Mesenchymal stem cell (in vitro differentiated cells and primary cell): ENCODE measurements around the gene RREB1.

Experiments
- DNase-seq: peaks from one replicate; pipeline ENCODE4 v3.0.0-alpha.2; 2013
- H2AFZ ChIP-seq: one replicate; pipeline ENCODE4 v1.6.1; 2013; ENCODE audit warnings: low read depth, mild to moderate bottlenecking, control low read depth, inconsistent platforms, low read length, moderate library complexity
- H2AK5ac ChIP-seq: 2 replicates; pipeline ENCODE4 v1.6.1; 2013; ENCODE audit warnings: low read length, moderate library complexity, mild to moderate bottlenecking, inconsistent platforms; ENCODE audit not compliant: severe bottlenecking
- H2BK120ac ChIP-seq: one replicate; pipeline ENCODE4 v1.6.1; 2013; ENCODE audit warnings: low read depth, mild to moderate bottlenecking, inconsistent platforms, low read length, moderate library complexity
- H2BK12ac ChIP-seq, 2 experiments: one replicate each; pipeline ENCODE4 v1.6.1; 2013; ENCODE audit warnings: inconsistent platforms in 2 of 2, low read length in 2 of 2, mild to moderate bottlenecking in 2 of 2, moderate library complexity in 2 of 2, control low read depth in 1 of 2
- H2BK15ac ChIP-seq: one replicate; pipeline ENCODE4 v1.6.1; 2013; ENCODE audit warnings: mild to moderate bottlenecking, low read depth, inconsistent platforms; ENCODE audit not compliant: poor library complexity, severe bottlenecking
- H2BK5ac ChIP-seq: 2 replicates; pipeline ENCODE4 v1.6.1; 2013; ENCODE audit warnings: low read depth, mild to moderate bottlenecking, low read length, control low read depth, inconsistent platforms; ENCODE audit not compliant: poor library complexity, severe bottlenecking
- H3K14ac ChIP-seq, 2 experiments: one replicate each; pipeline ENCODE4 v1.6.1; 2013; ENCODE audit warnings: inconsistent platforms in 2 of 2, low read length in 2 of 2, control low read depth in 1 of 2, mild to moderate bottlenecking in 1 of 2, moderate library complexity in 1 of 2
- H3K18ac ChIP-seq, 2 experiments: one replicate each; pipeline ENCODE4 v1.6.1; 2013; ENCODE audit warnings: inconsistent platforms in 2 of 2, low read length in 2 of 2, control low read depth in 1 of 2, low read depth in 1 of 2, mild to moderate bottlenecking in 1 of 2
- H3K23ac ChIP-seq, 2 experiments: one replicate each; pipeline ENCODE4 v1.6.1; 2013; ENCODE audit warnings: inconsistent platforms in 2 of 2, low read length in 2 of 2, mild to moderate bottlenecking in 2 of 2, moderate library complexity in 2 of 2, control low read depth in 1 of 2
- H3K27ac ChIP-seq: 2 replicates; pipeline ENCODE4 v1.5.1; 2013; ENCODE audit warnings: mild to moderate bottlenecking, moderate library complexity, low read length, control low read depth, inconsistent platforms; ENCODE audit not compliant: poor library complexity, severe bottlenecking
- H3K27me3 ChIP-seq, 2 experiments: 2 replicates each; pipeline versions ENCODE4 v1.6.1 to v1.7.0; 2013; ENCODE audit warnings: low read length in 2 of 2, mild to moderate bottlenecking in 2 of 2, moderate library complexity in 2 of 2, control low read depth in 1 of 2, inconsistent platforms in 1 of 2; ENCODE audit not compliant: control insufficient read depth in 1 of 2, insufficient read depth in 1 of 2
- H3K36me3 ChIP-seq, 2 experiments: 2 replicates each; pipeline versions ENCODE4 v1.6.1 to v1.7.0; 2013; ENCODE audit warnings: low read length in 2 of 2, control low read depth in 1 of 2, inconsistent platforms in 1 of 2, low read depth in 1 of 2, mild to moderate bottlenecking in 1 of 2; ENCODE audit not compliant: insufficient read depth in 2 of 2, control insufficient read depth in 1 of 2
- H3K4ac ChIP-seq, 2 experiments: one replicate each; pipeline ENCODE4 v1.6.1; 2013; ENCODE audit warnings: inconsistent platforms in 2 of 2, low read length in 2 of 2, mild to moderate bottlenecking in 2 of 2, moderate library complexity in 2 of 2, control low read depth in 1 of 2, low read depth in 1 of 2
- H3K4me1 ChIP-seq: 2 replicates; pipeline ENCODE4 v1.6.1; 2013; ENCODE audit warnings: low read depth, low read length, control low read depth; ENCODE audit not compliant: control insufficient read depth, insufficient read depth
- H3K4me2 ChIP-seq: 2 replicates; pipeline ENCODE4 v1.6.1; 2013; ENCODE audit warnings: low read length, mild to moderate bottlenecking, inconsistent platforms; ENCODE audit not compliant: poor library complexity, severe bottlenecking
- H3K4me3 ChIP-seq, 2 experiments: 2 replicates each; pipeline versions ENCODE4 v1.5.1 to v1.7.0; 2013; ENCODE audit warnings: low read length in 2 of 2, mild to moderate bottlenecking in 2 of 2, control low read depth in 1 of 2, low read depth in 1 of 2; ENCODE audit not compliant: insufficient read depth in 1 of 2
- H3K79me1 ChIP-seq: replicated peaks from 2 replicates; pipeline ENCODE4 v1.6.1; 2013; ENCODE audit warnings: mild to moderate bottlenecking, control low read depth, low read length, inconsistent platforms; ENCODE audit not compliant: poor library complexity, severe bottlenecking
- H3K9ac ChIP-seq: 2 replicates; pipeline ENCODE4 v1.7.0; 2013; ENCODE audit warnings: mild to moderate bottlenecking, low read length, moderate library complexity
- H3K9me3 ChIP-seq: 2 replicates; pipeline ENCODE4 v1.7.0; 2013; ENCODE audit warnings: mild to moderate bottlenecking, low read length; ENCODE audit not compliant: control insufficient read depth
- H4K8ac ChIP-seq: one replicate; pipeline ENCODE4 v1.6.1; 2013; ENCODE audit warnings: inconsistent platforms, mild to moderate bottlenecking, low read length, moderate library complexity
- H4K91ac ChIP-seq: one replicate; pipeline ENCODE4 v1.6.1; 2013; ENCODE audit warnings: mild to moderate bottlenecking, low read length, inconsistent platforms
- WGBS: methylation state at CpG from one replicate; pipeline ENCODE4 v1.1.7; 2013; ENCODE audit warnings: mixed read lengths; 5-methylcytosine and 5-hydroxymethylcytosine counted together

Gene RREB1

GRCh38 chr6:7239590-7239948 lies 131.8 kb downstream of the RREB1 start:
- Histone ChIP-seq H2BK15ac (no peak overlapping the region), H2BK5ac (no peak overlapping the region), H3K36me3 (peaks cover 28 to 58% of the 10 kb centered on the region in 2 experiments), H3K27ac (no peak overlapping the region), H4K8ac (no peak overlapping the region), H3K4me1 (peaks cover 17% of the 10 kb centered on the region), H2BK120ac (no peak overlapping the region), H2BK12ac (no peak overlapping the region), H3K9me3 (no peaks in the 10 kb centered on the region), H3K18ac (no peak overlapping the region), H3K4me2 (no peak overlapping the region), H3K9ac (peak overlapping the region; percentile 14), H3K79me1 (peaks cover 34% of the 10 kb centered on the region), H2AFZ (no peak overlapping the region), H3K23ac (no peak overlapping the region), H3K4ac (no peak overlapping the region), H3K4me3 (no peak overlapping the region), H2AK5ac (no peak overlapping the region), H3K27me3 (no peaks in the 10 kb centered on the region), H3K14ac (no peak overlapping the region), H4K91ac (no peak overlapping the region)
- 91% methylated on average over 5 of the region's 5 CpGs for WGBS
- no peak for DNase-seq

- Histone ChIP-seq H3K27ac (no peak overlapping the region), H3K36me3 (peaks cover 23 to 56% of the 10 kb centered on the region in 2 experiments), H3K18ac (no peak overlapping the region), H3K79me1 (peaks cover 29% of the 10 kb centered on the region), H3K4me3 (no peak overlapping the region), H3K4me2 (no peak overlapping the region), H2AFZ (no peak overlapping the region), H3K23ac (peak overlapping the region in 1 of 2 experiments; percentile 5), H3K9me3 (no peaks in the 10 kb centered on the region), H2BK120ac (no peak overlapping the region), H3K4ac (no peak overlapping the region), H2BK5ac (no peak overlapping the region), H3K4me1 (peaks cover 15% of the 10 kb centered on the region), H3K9ac (no peak overlapping the region), H3K14ac (no peak overlapping the region), H4K91ac (no peak overlapping the region), H2BK12ac (no peak overlapping the region), H3K27me3 (no peaks in the 10 kb centered on the region), H4K8ac (no peak overlapping the region), H2AK5ac (peak overlapping the region; percentile 7), H2BK15ac (peak overlapping the region; percentile 45)
- 98% methylated on average over 8 of the region's 9 CpGs for WGBS
- no peak for DNase-seq
Observed at GRCh38 chr6:7240351-7240750, 132.6 kb downstream of the RREB1 start.

GRCh38 chr6:7241160-7241559 lies 133.4 kb downstream of the RREB1 start:
- H3K4ac ChIP-seq, result no peak overlapping the region

GRCh38 chr6:7241709-7242645 lies 134.2 kb downstream of the RREB1 start:
- Histone ChIP-seq H2AFZ (no peak overlapping the region), H3K4ac (no peak overlapping the region), H2BK5ac (no peak overlapping the region), H4K8ac (no peak overlapping the region), H2BK12ac (peak overlapping the region in 1 of 2 experiments; percentile 29), H2AK5ac (peak overlapping the region; percentile 62), H3K18ac (peak overlapping the region in 1 of 2 experiments; percentile 38), H3K23ac (no peak overlapping the region), H2BK15ac (peak overlapping the region; percentile 9), H3K14ac (peak overlapping the region in 1 of 2 experiments; percentile 72), H4K91ac (no peak overlapping the region), H3K79me1 (peaks cover 35% of the 10 kb centered on the region), H3K36me3 (peaks cover 32 to 60% of the 10 kb centered on the region in 2 experiments), H3K4me3 (no peak overlapping the region), H2BK120ac (no peak overlapping the region), H3K4me2 (peak overlapping the region; percentile 44), H3K9me3 (no peaks in the 10 kb centered on the region), H3K27me3 (no peaks in the 10 kb centered on the region), H3K9ac (peak overlapping the region; percentile 46), H3K4me1 (peaks cover 15% of the 10 kb centered on the region), H3K27ac (peak overlapping the region; percentile 77)
- WGBS, result 74% methylated on average over 10 of the region's 13 CpGs
- DNase-seq, result peak; percentile 41

More at GRCh38 chr6:7241160-7241559, 133.4 kb downstream of the RREB1 start:
- Histone ChIP-seq H3K23ac (no peak overlapping the region), H3K36me3 (peaks cover 23 to 56% of the 10 kb centered on the region in 2 experiments), H4K8ac (no peak overlapping the region), H2BK15ac (no peak overlapping the region), H3K4me2 (no peak overlapping the region), H3K27me3 (no peaks in the 10 kb centered on the region), H3K4me3 (no peak overlapping the region), H3K27ac (peak overlapping the region; percentile 77), H3K4me1 (peaks cover 15% of the 10 kb centered on the region), H3K18ac (no peak overlapping the region), H3K9ac (no peak overlapping the region), H2BK120ac (no peak overlapping the region), H3K14ac (peak overlapping the region in 1 of 2 experiments; percentile 72), H4K91ac (no peak overlapping the region), H2BK5ac (no peak overlapping the region), H2AFZ (no peak overlapping the region), H3K79me1 (peaks cover 30% of the 10 kb centered on the region), H3K9me3 (no peaks in the 10 kb centered on the region), H2BK12ac (peak overlapping the region in 1 of 2 experiments; percentile 29), H2AK5ac (peak overlapping the region; percentile 11)
- 94% methylated on average over 10 of the region's 10 CpGs for WGBS
- DNase-seq, result no peak
